CD14-positive monocyte (primary cell): ENCODE results near the gene RALB. TPM values are rescaled to one million over a fixed set of nuclear protein-coding genes. Genes with fewer than 3 reads are reported as not detected.
A peak's percentile ranks its signal among the peaks of the same experiment; 100 is the strongest.

Experiments used
- DNase-seq, 3 donors: peaks; one replicate each; pipeline ENCODE4 v3.0.0-alpha.2; 2011 to 2022
- H2AFZ ChIP-seq: 2 replicates; pipeline ENCODE4 v1.6.0; 2012; ENCODE audit warnings: mild to moderate bottlenecking, low read depth, low read length, inconsistent platforms; ENCODE audit not compliant: insufficient read depth, poor library complexity, severe bottlenecking
- H3K27ac ChIP-seq, 2 donors: 1 replicate in 1 of 2; 2 replicates in 1 of 2; pipeline ENCODE4 v1.5.1; 2012 to 2013; ENCODE audit warnings: low read length in 2 of 2, control low read depth in 1 of 2, inconsistent platforms in 1 of 2, low read depth in 1 of 2, mild to moderate bottlenecking in 1 of 2
- H3K27me3 ChIP-seq, 2 donors: one replicate each; pipeline versions ENCODE4 v1.6.0 to v1.6.1; 2011 to 2013; ENCODE audit warnings: low read length in 2 of 2; ENCODE audit not compliant: control insufficient read depth in 2 of 2, insufficient read depth in 2 of 2
- H3K36me3 ChIP-seq, 2 donors: replicated peaks in 1 of 2; 1 replicate in 1 of 2; 2 replicates in 1 of 2; pipeline versions ENCODE4 v1.5.1 to v1.6.1; 2012 to 2013; ENCODE audit warnings: low read length in 2 of 2, control low read depth in 1 of 2, inconsistent platforms in 1 of 2, mild to moderate bottlenecking in 1 of 2; ENCODE audit not compliant: insufficient read depth in 2 of 2, control insufficient read depth in 1 of 2
- H3K4me1 ChIP-seq, 2 donors: 1 replicate in 1 of 2; 2 replicates in 1 of 2; pipeline versions ENCODE4 v1.5.1 to v1.6.1; 2012 to 2013; ENCODE audit warnings: low read length in 2 of 2, control low read depth in 1 of 2, inconsistent platforms in 1 of 2, mild to moderate bottlenecking in 1 of 2, moderate library complexity in 1 of 2; ENCODE audit not compliant: insufficient read depth in 2 of 2, control insufficient read depth in 1 of 2
- H3K4me2 ChIP-seq: replicated peaks from 2 replicates; pipeline ENCODE3; 2012; ENCODE audit warnings: low read length, moderate library complexity, mild to moderate bottlenecking; ENCODE audit not compliant: poor library complexity, severe bottlenecking; ENCODE audit errors: extremely low read depth
- H3K4me3 ChIP-seq, 3 experiments: fragments of 200-600 bp in 1 of 3; sonication (generic) in 1 of 3; replicated peaks in 1 of 3; 1 replicate in 2 of 3; 2 replicates in 1 of 3; pipeline ENCODE4 v1.5.1; 2011 to 2013; ENCODE audit warnings: low read length in 3 of 3, mild to moderate bottlenecking in 3 of 3, control low read depth in 2 of 3, low read depth in 2 of 3, inconsistent platforms in 1 of 3, moderate library complexity in 1 of 3
- H3K79me2 ChIP-seq: 2 replicates; pipeline ENCODE4 v1.6.0; 2012; ENCODE audit warnings: mild to moderate bottlenecking, control low read depth, inconsistent platforms, low read length, moderate library complexity; ENCODE audit not compliant: insufficient read depth
- H3K9ac ChIP-seq: 2 replicates; pipeline ENCODE4 v1.6.0; 2017; ENCODE audit warnings: low read length, mild to moderate bottlenecking; ENCODE audit not compliant: insufficient read depth, poor library complexity, severe bottlenecking
- H3K9me3 ChIP-seq, 2 donors: replicated peaks in 1 of 2; 1 replicate in 1 of 2; 2 replicates in 1 of 2; pipeline versions ENCODE4 v1.5.1 to v1.6.1; 2012 to 2013; ENCODE audit warnings: low read length in 2 of 2, control low read depth in 1 of 2; ENCODE audit not compliant: control insufficient read depth in 1 of 2, insufficient read depth in 1 of 2
- H4K20me1 ChIP-seq: 2 replicates; pipeline ENCODE4 v1.6.0; 2012; ENCODE audit warnings: mild to moderate bottlenecking, low read length, control low read depth, moderate library complexity; ENCODE audit not compliant: insufficient read depth
- H3K27ac Mint-ChIP-seq, 7 donors: one replicate each; pipeline ENCODE4 v1.8.0; 2020; ENCODE audit warnings: mild to moderate bottlenecking in 7 of 7, mixed read lengths in 7 of 7, moderate library complexity in 6 of 7, inconsistent platforms in 2 of 7
- H3K27me3 Mint-ChIP-seq, 3 donors: one replicate each; pipeline ENCODE4 v1.8.0; 2021 to 2022; ENCODE audit warnings: low read depth in 3 of 3, mild to moderate bottlenecking in 3 of 3, mixed read lengths in 3 of 3, moderate library complexity in 3 of 3, inconsistent platforms in 1 of 3
- H3K36me3 Mint-ChIP-seq, 2 donors: one replicate each; pipeline ENCODE4 v1.8.0; 2020; ENCODE audit warnings: mixed read lengths in 2 of 2, inconsistent platforms in 1 of 2, mild to moderate bottlenecking in 1 of 2
- H3K4me1 Mint-ChIP-seq: one replicate; pipeline ENCODE4 v1.8.0; 2020; ENCODE audit warnings: mild to moderate bottlenecking, mixed read lengths
- H3K4me3 Mint-ChIP-seq, 2 donors: one replicate each; pipeline ENCODE4 v1.8.0; 2020; ENCODE audit warnings: mild to moderate bottlenecking in 2 of 2, mixed read lengths in 2 of 2, moderate library complexity in 1 of 2
- H3K9me3 Mint-ChIP-seq, 7 donors: one replicate each; pipeline ENCODE4 v1.8.0; 2020 to 2022; ENCODE audit warnings: mixed read lengths in 7 of 7, mild to moderate bottlenecking in 6 of 7, moderate library complexity in 6 of 7, inconsistent platforms in 2 of 7
- CTCF ChIP-seq: fragments of 200-600 bp; IDR thresholded peaks from one replicate; pipeline ENCODE4 v1.8.0; 2022; ENCODE audit warnings: antibody characterized with exemption, mild to moderate bottlenecking
- WGBS: methylation state at CpG from one replicate; pipeline ENCODE4 v1.1.5; 2013; ENCODE audit warnings: missing lambda C conversion rate; ENCODE audit not compliant: insufficient coverage; 5-methylcytosine and 5-hydroxymethylcytosine counted together
- intact Hi-C, 2 donors: fragments of 100-400 bp; cut with micrococcal nuclease; formaldehyde crosslinking; loops; one replicate each; pipeline versions ENCODE4 v1.15.0 to v1.15.1; 2023
- polyA plus RNA-seq, 3 donors: library from polyadenylated mRNA; depleted of rRNA in 1 of 3; unstranded in 2 of 3; stranded (reverse) in 1 of 3; fragments of 300-500 nt in 2 of 3; fragments of >200 nt in 1 of 3; fragmentation: Illumina TruSeq in 2 of 3; gene quantifications; 1 replicate in 2 of 3; 2 replicates in 1 of 3; pipeline ENCODE4 v1.2.3, GENCODE V29; 2012 to 2021

Gene RALB
- polyA plus RNA-seq, 3 donors: 57.2 to 163 (median 139) TPM

GRCh38 chr2:120269076-120269744 is 16.6 kb downstream of the RALB start:
- peaks cover 100% of the 10 kb centered on the region for H4K20me1 ChIP-seq
- peaks cover 59% of the 10 kb centered on the region for H3K4me1 Mint-ChIP-seq

DNA sequence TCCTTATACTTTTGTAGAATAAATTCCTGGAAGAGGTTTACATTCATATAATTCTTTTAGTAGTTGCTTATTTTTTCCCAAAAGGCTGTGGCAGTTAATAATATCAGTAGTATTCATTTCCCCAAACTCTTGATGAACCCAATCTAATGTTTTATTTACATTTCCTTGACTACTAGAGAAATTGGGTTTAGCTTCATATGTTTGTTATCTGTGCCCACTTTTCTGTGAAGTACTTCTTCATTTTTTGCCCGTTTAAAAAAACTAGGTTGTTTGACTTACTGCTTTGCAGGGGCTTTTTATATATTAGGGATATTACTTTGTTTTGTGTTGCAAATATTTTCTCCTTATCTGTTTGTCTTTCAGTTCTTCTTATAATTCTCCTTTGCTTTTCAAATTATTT is 17.2 kb downstream of the RALB start:
- Mint-ChIP-seq H3K27ac (peak overlapping the region in 3 of 7 donors; percentile 0 to 49 (median 21)), H3K9me3 (peaks cover 3 to 11% (median 8%) of the 10 kb centered on the region in 7 donors), H3K27me3 (peaks cover 0 to 5% (median 2%) of the 10 kb centered on the region in 3 donors), H3K4me1 (peaks cover 53% of the 10 kb centered on the region), H3K36me3 (peaks cover 26 to 42% of the 10 kb centered on the region in 2 donors), H3K4me3 (no peak overlapping the region)
- WGBS: no CpG with 5 or more reads among the region's 1 CpG
- Histone ChIP-seq H3K27ac (no peak overlapping the region), H3K9me3 (peaks cover 3 to 5% of the 10 kb centered on the region in 2 donors), H3K79me2 (peaks cover 100% of the 10 kb centered on the region), H3K4me3 (no peak overlapping the region), H2AFZ (no peak overlapping the region), H3K27me3 (no peaks in the 10 kb centered on the region), H4K20me1 (peaks cover 100% of the 10 kb centered on the region), H3K4me2 (no peak overlapping the region), H3K4me1 (peaks cover 5 to 13% of the 10 kb centered on the region in 2 donors), H3K9ac (no peak overlapping the region), H3K36me3 (peaks cover 0 to 18% of the 10 kb centered on the region in 2 donors)
- no peak for TF ChIP-seq CTCF
- no peak for DNase-seq
- intact Hi-C loops: no loop called here

More at GRCh38 chr2:120269076-120269744, 16.6 kb downstream of the RALB start:
- Histone ChIP-seq H3K27ac (peak overlapping the region in 1 of 2 donors; percentile 17), H3K4me3 (no peak overlapping the region), H3K4me1 (peaks cover 11 to 19% of the 10 kb centered on the region in 2 donors), H3K79me2 (peaks cover 100% of the 10 kb centered on the region), H3K9me3 (peaks cover 3 to 5% of the 10 kb centered on the region in 2 donors), H3K27me3 (no peaks in the 10 kb centered on the region), H3K9ac (no peak overlapping the region), H2AFZ (no peak overlapping the region), H3K4me2 (no peak overlapping the region), H3K36me3 (peaks cover 0 to 18% of the 10 kb centered on the region in 2 donors)
- H3K36me3 Mint-ChIP-seq: peaks cover 26 to 39% of the 10 kb centered on the region in 2 donors
- intact Hi-C loops: no loop called here
- DNase-seq: no peak
- 71% methylated on average over 9 of the region's 11 CpGs for WGBS
- peaks cover 0 to 5% (median 2%) of the 10 kb centered on the region in 3 donors for H3K27me3 Mint-ChIP-seq
- no peak overlapping the region for H3K4me3 Mint-ChIP-seq
- H3K9me3 Mint-ChIP-seq: peaks cover 3 to 11% (median 8%) of the 10 kb centered on the region in 7 donors
- H3K27ac Mint-ChIP-seq: peak overlapping the region in 4 of 7 donors; percentile 23 to 64 (median 42)
- no peak for TF ChIP-seq CTCF
